Lower leg skin (tissue), 3 donors: ENCODE data around the gene GALNT14.

Experiments
- POLR2A ChIP-seq, 2 donors: fragments of 450-650 bp; IDR thresholded peaks; one replicate each; pipeline ENCODE4 v1.6.1; 2016 to 2017; ENCODE audit warnings: antibody characterized with exemption in 2 of 2, mild to moderate bottlenecking in 1 of 2, moderate library complexity in 1 of 2
- TF ChIP-seq, protein P1 (sequence below), 3 donors: fragments of 450-650 bp; IDR thresholded peaks; one replicate each; pipeline ENCODE4 v1.5.1; 2016; ENCODE audit warnings: antibody characterized with exemption in 3 of 3, mild to moderate bottlenecking in 3 of 3, moderate library complexity in 2 of 3

DNA sequence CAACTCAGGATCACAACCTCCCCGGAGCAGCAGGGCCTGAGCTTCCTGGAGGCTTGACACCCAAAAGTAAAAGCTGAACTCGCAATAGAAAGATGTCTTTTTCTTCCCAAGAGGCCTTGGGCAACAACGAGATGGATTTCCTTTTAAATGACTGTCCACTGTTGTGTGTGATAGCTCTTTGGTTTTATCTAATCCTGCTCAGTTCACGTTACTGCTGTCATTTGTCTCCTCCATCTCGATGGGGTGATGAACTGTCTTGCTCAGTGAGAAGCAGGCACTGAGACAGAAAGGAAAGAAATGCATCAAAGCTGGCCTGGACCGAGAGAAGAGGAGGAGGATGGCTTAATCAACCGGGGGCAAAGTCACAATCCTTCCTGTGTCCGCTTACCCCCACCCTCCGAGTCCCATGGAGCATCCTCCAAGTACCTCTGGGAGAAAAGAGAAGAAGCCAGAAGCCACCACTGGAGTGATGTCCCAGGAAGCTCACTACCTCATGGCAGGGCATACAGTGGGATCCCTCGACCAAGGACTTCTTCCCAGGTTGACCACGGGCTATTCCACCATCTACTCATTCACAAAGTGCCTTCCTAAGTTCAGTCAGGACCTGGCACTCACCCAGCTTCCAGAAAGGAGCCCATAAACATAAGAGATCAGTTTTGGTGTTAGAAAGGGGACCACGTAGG is 68.5 kb downstream of the GALNT14 start:
- TF ChIP-seq, protein P1, sequence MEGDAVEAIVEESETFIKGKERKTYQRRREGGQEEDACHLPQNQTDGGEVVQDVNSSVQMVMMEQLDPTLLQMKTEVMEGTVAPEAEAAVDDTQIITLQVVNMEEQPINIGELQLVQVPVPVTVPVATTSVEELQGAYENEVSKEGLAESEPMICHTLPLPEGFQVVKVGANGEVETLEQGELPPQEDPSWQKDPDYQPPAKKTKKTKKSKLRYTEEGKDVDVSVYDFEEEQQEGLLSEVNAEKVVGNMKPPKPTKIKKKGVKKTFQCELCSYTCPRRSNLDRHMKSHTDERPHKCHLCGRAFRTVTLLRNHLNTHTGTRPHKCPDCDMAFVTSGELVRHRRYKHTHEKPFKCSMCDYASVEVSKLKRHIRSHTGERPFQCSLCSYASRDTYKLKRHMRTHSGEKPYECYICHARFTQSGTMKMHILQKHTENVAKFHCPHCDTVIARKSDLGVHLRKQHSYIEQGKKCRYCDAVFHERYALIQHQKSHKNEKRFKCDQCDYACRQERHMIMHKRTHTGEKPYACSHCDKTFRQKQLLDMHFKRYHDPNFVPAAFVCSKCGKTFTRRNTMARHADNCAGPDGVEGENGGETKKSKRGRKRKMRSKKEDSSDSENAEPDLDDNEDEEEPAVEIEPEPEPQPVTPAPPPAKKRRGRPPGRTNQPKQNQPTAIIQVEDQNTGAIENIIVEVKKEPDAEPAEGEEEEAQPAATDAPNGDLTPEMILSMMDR (IDR thresholded peaks at IDR 0.05): no peak
- TF ChIP-seq POLR2A (IDR thresholded peaks at IDR 0.05): no peak
